ENCODE measurements around the gene VSTM4.

The VSTM4 gene

GRCh38 chr10:49038711-49039110 lies 76.6 kb downstream of the VSTM4 start:
- DNase-seq: no peak

GRCh38 chr10:49037187-49037586 lies 78.1 kb downstream of the VSTM4 start:
- DNase-seq: no peak

DNA sequence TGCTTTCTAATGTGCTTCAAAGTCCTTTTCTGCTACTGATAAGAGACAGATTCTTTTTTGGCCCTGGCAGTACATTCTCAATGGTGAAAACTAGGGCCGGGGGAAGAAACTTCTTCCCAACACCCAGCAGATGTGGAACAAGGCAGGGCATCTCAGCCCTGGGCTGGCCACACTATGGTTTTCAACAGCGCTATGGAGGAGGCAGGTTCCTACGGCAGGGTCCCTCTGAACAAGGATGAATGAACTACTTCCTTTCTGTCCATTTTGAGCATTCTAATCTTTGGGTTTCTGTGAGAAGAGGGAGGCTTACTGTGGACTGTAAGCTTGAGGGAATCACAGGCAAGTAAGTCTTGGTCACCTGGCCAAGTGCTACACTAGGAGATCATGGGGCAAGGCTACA lies 78.7 kb downstream of the VSTM4 start:
- DNase-seq: no peak

GRCh38 chr10:49035920-49036319 lies 79.4 kb downstream of the VSTM4 start:
- DNase-seq: no peak

- no peak for DNase-seq
These were observed 80.4 kb downstream of the VSTM4 start for GRCh38 chr10:49034925-49035324.

- DNase-seq: no peak
These were observed 81.4 kb downstream of the VSTM4 start for GRCh38 chr10:49033939-49034338.

- no peak for DNase-seq
These were observed 85.7 kb downstream of the VSTM4 start for GRCh38 chr10:49029666-49030065.

- no peak for DNase-seq
These were observed 86.7 kb downstream of the VSTM4 start for GRCh38 chr10:49028639-49029038.

DNA sequence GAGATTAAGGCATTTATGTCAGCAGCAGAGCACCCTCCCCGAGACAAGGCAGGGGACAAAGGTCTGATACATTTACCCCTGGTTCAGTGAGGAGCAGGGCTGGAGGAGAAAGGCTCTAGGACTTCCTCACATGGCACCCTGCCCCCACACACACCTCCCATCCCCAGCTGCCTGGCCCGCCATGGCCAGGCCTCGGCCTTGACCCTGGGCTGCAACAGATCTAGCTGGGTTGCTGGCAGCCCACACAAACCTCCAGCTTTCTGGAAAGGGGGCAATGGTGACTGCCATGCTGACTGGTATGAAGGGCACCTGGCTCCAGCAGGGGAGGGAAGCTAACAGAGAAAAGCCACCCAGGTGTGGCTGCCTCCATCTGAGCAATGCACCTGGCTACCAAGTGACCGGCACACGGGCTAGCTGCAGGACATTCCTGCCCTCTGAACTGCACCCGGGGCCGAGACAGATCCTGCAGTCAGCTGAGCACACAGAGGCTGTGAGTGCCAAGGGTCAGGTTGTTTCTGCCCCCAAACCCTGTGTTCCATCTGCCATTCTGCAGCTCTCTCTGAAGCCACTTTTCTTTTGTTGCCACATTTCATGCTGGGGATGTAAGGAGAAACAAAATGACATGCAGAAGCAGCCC lies 89.9 kb downstream of the VSTM4 start:
- DNase-seq: no peak

- no peak for DNase-seq
These were observed 90.8 kb downstream of the VSTM4 start for GRCh38 chr10:49024484-49024883.

DNA sequence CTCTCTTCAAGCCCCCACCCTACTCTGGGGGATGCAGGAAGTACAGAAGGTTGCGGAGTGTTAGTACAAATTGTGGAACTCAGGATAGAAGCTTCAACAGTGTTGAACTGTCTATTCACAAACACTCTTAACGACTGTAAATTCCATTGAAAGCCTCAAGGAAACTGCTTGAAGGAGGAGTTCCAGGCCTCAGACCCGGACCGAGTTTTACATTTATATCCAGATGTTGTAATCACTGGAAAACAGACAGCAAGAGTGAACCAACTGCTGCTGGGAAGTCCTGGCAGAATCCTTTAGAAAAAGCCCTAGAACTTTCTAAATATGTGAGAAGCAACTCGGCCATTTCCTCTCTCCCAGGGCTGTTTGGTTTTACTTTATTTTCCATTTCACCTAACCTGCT lies 91.6 kb downstream of the VSTM4 start:
- no peak for DNase-seq

GRCh38 chr10:49023071-49023470 lies 92.3 kb downstream of the VSTM4 start:
- DNase-seq: no peak

DNA sequence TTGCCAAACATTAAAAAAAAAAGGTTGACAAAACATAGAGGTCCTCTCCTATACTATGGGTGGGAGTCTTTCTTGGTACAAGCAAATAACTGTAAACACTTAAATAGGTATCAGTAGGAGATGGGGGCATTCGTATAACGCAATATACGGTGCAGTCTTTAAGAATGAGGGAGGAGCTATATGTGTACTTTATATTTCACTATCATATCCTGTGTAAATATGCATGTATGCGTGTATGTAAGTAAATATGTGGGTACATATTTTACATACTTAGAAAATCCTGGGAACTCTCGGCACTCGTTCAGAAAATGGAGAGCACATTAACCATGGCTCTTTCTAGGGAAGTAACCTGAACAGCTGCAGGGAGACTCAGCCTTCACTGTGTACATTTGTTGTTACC lies 93.6 kb downstream of the VSTM4 start:
- no peak for DNase-seq

DNA sequence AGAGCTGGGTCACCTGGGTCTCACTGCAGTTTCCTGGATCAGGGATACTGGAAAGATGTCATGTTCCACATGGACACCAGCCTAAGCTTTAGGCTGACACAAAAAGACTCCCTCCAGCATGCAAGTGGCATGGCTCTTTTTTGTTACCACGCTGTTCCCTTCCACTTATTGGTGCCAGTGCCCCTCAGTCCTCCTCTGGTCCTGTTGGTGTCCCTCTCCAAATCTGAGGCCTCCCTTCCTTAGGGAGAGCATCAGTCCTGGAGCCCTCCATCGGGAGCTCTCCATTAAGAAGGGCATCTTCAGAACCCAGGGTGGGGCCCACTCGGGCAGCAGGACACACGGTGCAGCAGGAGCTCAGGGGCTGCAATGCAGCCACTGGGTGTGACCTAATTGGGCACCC lies 99.6 kb downstream of the VSTM4 start:
- DNase-seq: no peak

DNA sequence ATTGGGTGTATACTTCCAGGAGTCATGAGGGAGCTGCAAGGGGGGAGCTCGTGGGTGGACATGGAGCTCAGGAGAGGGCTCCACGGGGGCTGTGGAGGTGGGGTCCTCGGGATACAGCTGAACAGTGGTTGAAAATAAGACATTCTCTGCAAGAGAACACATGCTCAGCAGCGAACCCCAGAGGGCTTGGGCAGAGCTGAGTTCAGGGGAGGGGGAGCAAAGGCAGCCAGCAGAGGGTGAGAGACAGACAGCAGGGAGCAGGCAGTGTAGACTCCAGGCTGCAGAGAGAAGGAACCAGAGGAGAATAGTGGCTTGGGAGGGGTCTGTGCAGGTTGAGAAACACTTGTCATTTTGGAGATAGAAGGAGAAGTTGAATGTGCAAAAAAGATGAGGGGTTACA lies 102.7 kb downstream of the VSTM4 start:
- DNase-seq: no peak

GRCh38 chr10:49011756-49012155 lies 103.6 kb downstream of the VSTM4 start:
- no peak for DNase-seq

GRCh38 chr10:49010865-49011264 lies 104.5 kb downstream of the VSTM4 start:
- DNase-seq: no peak

DNA sequence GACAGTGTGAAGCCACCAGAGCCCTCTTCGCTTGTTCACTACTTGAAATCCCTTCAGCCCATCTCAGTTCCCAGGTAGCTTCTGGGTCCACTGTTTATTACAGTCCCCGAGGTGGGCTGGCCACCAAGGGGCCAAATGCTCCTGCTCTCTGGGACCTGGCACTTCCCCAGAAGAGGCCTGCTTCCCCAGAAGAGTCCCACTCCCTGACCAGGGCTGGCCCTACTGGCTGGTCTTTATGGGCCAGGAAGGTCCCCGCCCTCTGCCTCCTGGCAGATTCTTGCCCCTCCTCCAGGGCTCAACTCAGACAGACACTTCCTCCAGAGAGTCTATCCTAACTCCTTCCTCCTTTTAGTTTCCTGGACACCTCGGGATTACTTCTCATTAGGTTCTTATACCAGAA lies 105.0 kb downstream of the VSTM4 start:
- DNase-seq: no peak

- no peak for DNase-seq
These were observed 105.9 kb downstream of the VSTM4 start for GRCh38 chr10:49009199-49009979.

- DNase-seq: no peak
These were observed 106.7 kb downstream of the VSTM4 start for GRCh38 chr10:49008505-49009198.

GRCh38 chr10:49008091-49008490 lies 107.2 kb downstream of the VSTM4 start:
- DNase-seq: no peak

DNA sequence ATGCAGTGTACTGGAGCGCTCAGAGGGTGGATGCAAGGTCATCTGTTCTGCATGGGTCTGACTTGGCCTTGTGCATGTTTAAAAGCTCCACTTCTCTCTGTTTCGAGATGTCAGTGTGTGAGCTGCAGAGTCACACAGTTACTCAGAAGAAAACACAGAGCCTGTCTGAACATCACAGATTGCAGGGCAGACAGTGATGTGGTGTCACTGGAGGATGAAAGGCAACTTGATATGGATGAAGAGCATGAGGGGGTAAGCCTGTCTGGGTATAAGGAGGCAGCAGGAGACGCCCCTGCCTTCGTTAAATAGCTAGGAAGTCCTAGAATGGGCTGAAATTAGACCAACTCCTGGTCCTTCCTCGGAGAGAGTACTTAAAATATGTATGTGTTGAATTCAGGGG lies 108.2 kb downstream of the VSTM4 start:
- DNase-seq: no peak

- no peak for DNase-seq
These were observed 110.1 kb downstream of the VSTM4 start for GRCh38 chr10:49005270-49005669.

Measured in cerebellar nuclear complex (tissue), 1 donor.